Mucosa of stomach (tissue), 1 donor: ENCODE results near the gene ARHGAP9.

ENCODE experiments used
- H3K27me3 ChIP-seq: one replicate; pipeline ENCODE4 v1.7.0; 2013; ENCODE audit warnings: mild to moderate bottlenecking, low read length; ENCODE audit not compliant: control insufficient read depth, insufficient read depth
- H3K36me3 ChIP-seq: one replicate; pipeline ENCODE4 v1.7.0; 2013; ENCODE audit warnings: low read length; ENCODE audit not compliant: control insufficient read depth, insufficient read depth
- H3K4me1 ChIP-seq: one replicate; pipeline ENCODE4 v1.7.0; 2013; ENCODE audit warnings: mild to moderate bottlenecking, low read length; ENCODE audit not compliant: control insufficient read depth, insufficient read depth
- H3K4me3 ChIP-seq: one replicate; pipeline ENCODE4 v1.7.0; 2013; ENCODE audit warnings: low read length
- H3K9ac ChIP-seq: one replicate; pipeline ENCODE4 v1.7.0; 2013; ENCODE audit warnings: mild to moderate bottlenecking, low read length, moderate library complexity
- H3K9me3 ChIP-seq: one replicate; pipeline ENCODE4 v1.7.0; 2013; ENCODE audit warnings: mild to moderate bottlenecking, low read length, moderate library complexity; ENCODE audit not compliant: control insufficient read depth
- donor health status: Pancreatic carcinoma.

ARHGAP9 gene

DNA sequence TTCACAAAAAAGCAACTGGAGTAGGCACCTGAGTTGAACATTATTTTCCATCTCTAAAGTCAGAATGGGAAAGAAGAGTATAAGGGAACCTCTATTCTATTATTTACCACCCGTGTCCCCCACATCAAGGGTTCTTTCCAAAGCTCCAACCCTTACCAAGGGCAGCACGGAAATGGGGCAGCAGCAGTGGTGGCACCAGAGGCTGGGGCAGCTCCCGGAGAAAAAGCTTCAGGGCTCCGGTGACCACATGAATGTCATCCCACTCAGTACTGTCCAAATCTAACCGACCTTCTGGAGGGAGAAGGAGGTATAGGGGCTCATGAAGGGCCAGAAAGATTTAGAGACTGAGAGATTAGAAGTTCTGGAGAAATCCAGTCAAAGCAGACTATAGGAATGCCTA, 5.8 kb downstream of the ARHGAP9 start:
- no peak overlapping the region for H3K4me3 ChIP-seq
- no peaks in the 10 kb centered on the region for H3K36me3 ChIP-seq
- peaks cover 28% of the 10 kb centered on the region for H3K4me1 ChIP-seq
- H3K9me3 ChIP-seq, result no peaks in the 10 kb centered on the region
- H3K27me3 ChIP-seq, result peaks cover 68% of the 10 kb centered on the region
- no peak overlapping the region for H3K9ac ChIP-seq

DNA sequence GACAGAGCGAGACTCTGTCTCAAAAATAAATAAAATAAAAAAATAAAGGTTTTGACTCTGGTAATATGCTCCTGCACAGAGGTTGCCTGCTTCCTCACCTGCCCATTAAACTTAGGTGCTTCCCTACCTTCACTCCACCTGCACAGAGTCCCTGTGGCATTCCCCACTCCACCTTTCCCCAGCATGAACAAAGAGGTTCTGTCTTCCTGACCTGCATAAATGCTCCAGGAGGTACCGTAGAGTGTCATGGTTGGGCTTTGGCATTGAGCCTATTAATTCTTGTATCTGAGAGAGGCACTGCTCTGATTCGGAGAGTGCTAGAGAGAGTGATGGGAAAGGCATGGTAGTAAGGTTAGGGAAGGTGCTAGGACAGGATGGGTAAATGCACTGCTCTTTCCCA, 6.3 kb downstream of the ARHGAP9 start:
- no peak overlapping the region for H3K4me3 ChIP-seq
- no peaks in the 10 kb centered on the region for H3K9me3 ChIP-seq
- H3K36me3 ChIP-seq, result no peaks in the 10 kb centered on the region
- peaks cover 64% of the 10 kb centered on the region for H3K27me3 ChIP-seq
- no peak overlapping the region for H3K9ac ChIP-seq
- H3K4me1 ChIP-seq, result peaks cover 28% of the 10 kb centered on the region

DNA sequence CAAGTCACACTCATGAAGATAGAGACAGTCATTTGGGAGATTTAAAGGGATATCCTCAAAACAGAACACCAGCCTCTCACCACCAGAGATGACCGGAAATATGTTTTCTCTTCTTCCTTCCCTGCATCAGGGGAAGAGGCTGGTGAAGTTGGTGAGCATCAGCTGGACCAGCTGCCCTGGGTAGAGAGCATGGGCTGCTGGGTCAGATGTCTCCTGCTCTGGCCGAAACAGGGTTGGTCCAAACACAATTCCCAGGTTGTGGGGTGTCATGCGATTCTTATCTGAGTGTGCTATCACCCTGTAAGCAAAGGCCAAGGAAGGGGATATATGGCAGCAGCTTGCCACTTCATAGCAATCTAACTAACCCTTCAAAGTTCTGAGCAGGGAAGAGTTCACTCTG, 7.3 kb downstream of the ARHGAP9 start:
- Histone ChIP-seq H3K27me3 (peaks cover 62% of the 10 kb centered on the region), H3K36me3 (no peaks in the 10 kb centered on the region)

DNA sequence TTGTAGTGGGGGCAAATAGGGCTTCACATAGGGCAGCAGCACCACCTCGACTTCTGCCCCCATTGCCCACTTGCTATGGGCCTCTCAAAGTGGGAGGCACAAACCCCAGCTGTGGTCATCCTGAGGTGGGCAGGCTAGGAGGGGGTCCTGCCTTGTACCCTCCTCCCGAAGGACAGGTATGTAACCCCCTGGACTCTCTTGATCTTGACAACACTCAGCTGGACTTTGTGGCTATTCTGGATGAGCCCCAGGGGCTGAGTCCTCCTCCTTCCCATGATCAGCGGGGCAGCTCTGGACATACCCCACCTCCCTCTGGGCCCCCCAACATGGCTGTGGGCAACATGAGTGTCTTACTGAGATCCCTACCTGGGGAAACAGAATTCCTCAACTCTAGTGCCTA, 8.0 kb downstream of the ARHGAP9 start:
- H3K27me3 ChIP-seq, result peaks cover 59% of the 10 kb centered on the region
- H3K4me1 ChIP-seq, result peaks cover 28% of the 10 kb centered on the region
- H3K36me3 ChIP-seq, result no peaks in the 10 kb centered on the region
- no peak overlapping the region for H3K9ac ChIP-seq
- H3K9me3 ChIP-seq, result no peaks in the 10 kb centered on the region
- no peak overlapping the region for H3K4me3 ChIP-seq

More for the DNA sequence above, 7.3 kb downstream of the ARHGAP9 start:
- H3K9ac ChIP-seq, result no peak overlapping the region
- peaks cover 28% of the 10 kb centered on the region for H3K4me1 ChIP-seq
- no peak overlapping the region for H3K4me3 ChIP-seq
- H3K9me3 ChIP-seq, result no peaks in the 10 kb centered on the region

DNA sequence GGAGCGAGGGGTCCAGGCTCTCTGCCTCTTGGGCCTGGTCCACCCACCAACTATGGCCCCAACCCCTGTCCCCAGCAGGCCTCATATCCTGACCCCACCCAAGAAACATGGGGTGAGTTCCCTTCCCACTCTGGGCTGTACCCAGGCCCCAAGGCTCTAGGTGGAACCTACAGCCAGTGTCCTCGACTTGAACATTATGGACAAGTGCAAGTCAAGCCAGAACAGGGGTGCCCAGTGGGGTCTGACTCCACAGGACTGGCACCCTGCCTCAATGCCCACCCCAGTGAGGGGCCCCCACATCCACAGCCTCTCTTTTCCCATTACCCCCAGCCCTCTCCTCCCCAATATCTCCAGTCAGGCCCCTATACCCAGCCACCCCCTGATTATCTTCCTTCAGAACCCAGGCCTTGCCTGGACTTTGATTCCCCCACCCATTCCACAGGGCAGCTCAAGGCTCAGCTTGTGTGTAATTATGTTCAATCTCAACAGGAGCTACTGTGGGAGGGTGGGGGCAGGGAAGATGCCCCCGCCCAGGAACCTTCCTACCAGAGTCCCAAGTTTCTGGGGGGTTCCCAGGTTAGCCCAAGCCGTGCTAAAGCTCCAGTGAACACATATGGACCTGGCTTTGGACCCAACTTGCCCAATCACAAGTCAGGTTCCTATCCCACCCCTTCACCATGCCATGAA, 8.6 kb downstream of the ARHGAP9 start:
- H3K36me3 ChIP-seq, result no peaks in the 10 kb centered on the region
- no peak overlapping the region for H3K4me3 ChIP-seq
- no peak overlapping the region for H3K9ac ChIP-seq
- H3K27me3 ChIP-seq, result peaks cover 54% of the 10 kb centered on the region
- no peaks in the 10 kb centered on the region for H3K9me3 ChIP-seq
- peaks cover 26% of the 10 kb centered on the region for H3K4me1 ChIP-seq

DNA sequence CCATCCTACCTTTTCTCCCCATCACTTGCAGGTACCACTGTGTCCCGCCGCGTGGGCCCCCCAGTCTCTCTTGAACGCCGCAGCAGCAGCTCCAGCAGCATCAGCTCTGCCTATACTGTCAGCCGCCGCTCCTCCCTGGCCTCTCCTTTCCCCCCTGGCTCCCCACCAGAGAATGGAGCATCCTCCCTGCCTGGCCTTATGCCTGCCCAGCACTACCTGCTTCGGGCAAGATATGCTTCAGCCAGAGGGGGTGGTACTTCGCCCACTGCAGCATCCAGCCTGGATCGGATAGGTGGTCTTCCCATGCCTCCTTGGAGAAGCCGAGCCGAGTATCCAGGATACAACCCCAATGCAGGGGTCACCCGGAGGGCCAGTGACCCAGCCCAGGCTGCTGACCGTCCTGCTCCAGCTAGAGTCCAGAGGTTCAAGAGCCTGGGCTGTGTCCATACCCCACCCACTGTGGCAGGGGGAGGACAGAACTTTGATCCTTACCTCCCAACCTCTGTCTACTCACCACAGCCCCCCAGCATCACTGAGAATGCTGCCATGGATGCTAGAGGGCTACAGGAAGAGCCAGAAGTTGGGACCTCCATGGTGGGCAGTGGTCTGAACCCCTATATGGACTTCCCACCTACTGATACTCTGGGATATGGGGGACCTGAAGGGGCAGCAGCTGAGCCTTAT, 9.2 kb downstream of the ARHGAP9 start:
- H3K9me3 ChIP-seq, result no peaks in the 10 kb centered on the region

DNA sequence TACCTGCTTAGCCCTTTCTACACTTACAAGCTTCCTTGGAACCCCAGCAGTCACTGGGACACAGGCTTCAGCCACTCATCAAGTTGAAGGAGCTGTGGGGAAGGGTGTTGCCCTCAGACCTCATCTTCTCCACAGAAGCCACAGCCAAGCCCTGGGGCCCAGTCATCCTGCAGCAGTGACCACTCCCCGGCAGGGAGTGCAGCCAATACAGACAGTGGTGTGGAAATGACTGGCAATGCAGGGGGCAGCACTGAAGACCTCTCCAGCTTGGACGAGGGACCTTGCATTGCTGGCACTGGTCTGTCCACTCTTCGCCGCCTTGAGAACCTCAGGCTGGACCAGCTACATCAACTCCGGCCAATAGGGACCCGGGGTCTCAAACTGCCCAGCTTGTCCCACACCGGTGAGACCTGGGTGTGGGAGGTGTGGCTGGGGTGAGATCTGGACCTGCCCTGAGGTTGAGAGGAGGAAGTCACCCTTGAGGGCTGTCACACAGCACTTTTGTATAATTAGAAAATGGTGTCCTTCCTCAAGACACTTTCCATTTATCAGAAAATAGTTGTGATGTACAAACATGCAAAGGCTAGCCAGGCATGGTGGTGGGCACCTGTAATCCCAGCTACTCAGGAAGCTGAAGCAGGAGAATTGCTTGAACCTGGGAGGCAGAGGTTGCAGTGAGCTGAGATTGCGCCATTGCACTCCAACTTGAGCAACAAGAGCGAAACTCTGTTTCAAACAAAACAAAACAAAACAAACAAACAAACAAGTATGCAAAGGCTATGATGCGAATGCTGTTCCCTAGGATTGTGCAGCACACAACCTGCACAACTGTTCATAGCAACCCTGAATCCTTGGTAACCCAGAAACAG, 10.1 kb downstream of the ARHGAP9 start:
- H3K9me3 ChIP-seq, result no peaks in the 10 kb centered on the region
- H3K4me1 ChIP-seq, result peaks cover 11% of the 10 kb centered on the region
- no peaks in the 10 kb centered on the region for H3K36me3 ChIP-seq
- no peak overlapping the region for H3K4me3 ChIP-seq
- no peak overlapping the region for H3K9ac ChIP-seq
- H3K27me3 ChIP-seq, result peaks cover 49% of the 10 kb centered on the region

More for the DNA sequence above, 9.2 kb downstream of the ARHGAP9 start:
- Histone ChIP-seq H3K4me1 (peaks cover 19% of the 10 kb centered on the region), H3K9ac (no peak overlapping the region), H3K27me3 (peaks cover 51% of the 10 kb centered on the region), H3K36me3 (no peaks in the 10 kb centered on the region), H3K4me3 (no peak overlapping the region)

DNA sequence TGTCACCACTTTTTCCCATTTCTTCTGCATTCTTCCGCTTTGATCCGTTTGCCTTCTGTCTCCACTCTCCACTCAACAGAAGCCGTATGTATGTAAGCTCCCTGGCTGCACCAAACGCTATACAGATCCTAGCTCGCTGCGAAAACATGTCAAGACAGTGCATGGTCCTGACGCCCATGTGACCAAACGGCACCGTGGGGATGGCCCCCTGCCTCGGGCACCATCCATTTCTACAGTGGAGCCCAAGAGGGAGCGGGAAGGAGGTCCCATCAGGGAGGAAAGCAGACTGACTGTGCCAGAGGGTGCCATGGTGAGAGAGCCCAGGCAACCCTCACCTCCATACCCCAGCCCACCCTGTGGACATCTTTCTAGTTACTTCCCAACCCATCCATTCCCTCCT, 11.8 kb downstream of the ARHGAP9 start:
- Histone ChIP-seq H3K9ac (no peak overlapping the region), H3K9me3 (no peaks in the 10 kb centered on the region), H3K4me3 (no peak overlapping the region), H3K4me1 (peaks cover 11% of the 10 kb centered on the region), H3K27me3 (peaks cover 38% of the 10 kb centered on the region), H3K36me3 (no peaks in the 10 kb centered on the region)

DNA sequence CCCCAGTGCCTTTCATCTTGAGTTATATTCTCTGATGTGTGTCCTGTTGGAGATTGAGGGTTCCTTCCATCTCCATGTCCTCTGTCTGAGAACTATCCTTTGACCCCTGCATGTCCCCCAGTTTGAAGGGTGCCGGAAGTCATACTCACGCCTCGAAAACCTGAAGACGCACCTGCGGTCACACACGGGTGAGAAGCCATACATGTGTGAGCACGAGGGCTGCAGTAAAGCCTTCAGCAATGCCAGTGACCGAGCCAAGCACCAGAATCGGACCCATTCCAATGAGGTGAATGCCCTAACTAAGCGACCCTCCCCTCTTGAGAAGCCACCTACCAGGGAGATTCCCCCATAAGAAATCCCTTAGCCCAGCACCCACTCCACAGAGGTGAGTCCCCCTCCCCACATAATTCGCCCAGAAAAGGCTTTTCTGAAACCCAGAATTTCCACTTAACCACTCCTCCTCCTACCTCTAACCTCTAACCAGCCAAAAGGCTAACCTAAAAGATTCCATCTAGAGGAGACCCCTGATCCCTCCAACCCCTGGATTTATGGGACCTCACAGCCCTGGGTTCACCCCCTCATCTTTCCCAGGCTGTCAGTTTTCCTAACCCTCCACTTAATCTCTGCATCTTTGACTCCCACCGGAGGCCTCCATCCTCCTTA, 12.3 kb downstream of the ARHGAP9 start:
- no peak overlapping the region for H3K4me3 ChIP-seq
- no peaks in the 10 kb centered on the region for H3K36me3 ChIP-seq
- H3K9ac ChIP-seq, result no peak overlapping the region
- H3K9me3 ChIP-seq, result no peaks in the 10 kb centered on the region
- H3K4me1 ChIP-seq, result peaks cover 17% of the 10 kb centered on the region
- peaks cover 34% of the 10 kb centered on the region for H3K27me3 ChIP-seq

DNA sequence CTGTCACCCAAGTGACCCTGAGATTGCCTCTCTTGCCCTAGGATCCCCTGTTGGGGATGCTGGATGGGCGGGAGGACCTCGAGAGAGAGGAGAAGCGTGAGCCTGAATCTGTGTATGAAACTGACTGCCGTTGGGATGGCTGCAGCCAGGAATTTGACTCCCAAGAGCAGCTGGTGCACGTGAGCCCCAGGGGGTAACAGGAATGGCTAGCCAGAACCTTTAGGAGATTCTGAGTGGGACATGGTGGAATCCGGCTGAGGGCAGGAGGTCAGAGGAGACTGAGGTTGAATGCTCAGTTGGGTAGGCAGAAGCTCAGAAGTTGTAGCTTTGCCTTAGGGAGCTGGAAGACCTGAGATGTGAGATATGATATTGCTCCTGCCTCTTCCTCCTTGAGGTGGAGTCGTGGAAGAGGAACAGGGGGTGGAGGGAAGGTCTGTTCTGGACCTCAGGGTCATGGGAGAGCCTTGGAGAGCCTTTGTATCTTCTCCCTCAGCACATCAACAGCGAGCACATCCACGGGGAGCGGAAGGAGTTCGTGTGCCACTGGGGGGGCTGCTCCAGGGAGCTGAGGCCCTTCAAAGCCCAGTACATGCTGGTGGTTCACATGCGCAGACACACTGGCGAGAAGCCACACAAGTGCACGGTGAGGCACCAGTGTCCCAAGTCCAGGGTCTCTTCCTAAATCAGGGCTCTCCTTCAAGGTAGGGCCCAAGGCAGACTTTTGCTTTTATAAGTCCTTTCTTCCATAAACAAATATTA, 13.7 kb downstream of the ARHGAP9 start:
- Histone ChIP-seq H3K27me3 (peaks cover 35% of the 10 kb centered on the region), H3K36me3 (no peaks in the 10 kb centered on the region), H3K9ac (no peak overlapping the region), H3K4me3 (no peak overlapping the region), H3K9me3 (no peaks in the 10 kb centered on the region), H3K4me1 (peaks cover 13% of the 10 kb centered on the region)

DNA sequence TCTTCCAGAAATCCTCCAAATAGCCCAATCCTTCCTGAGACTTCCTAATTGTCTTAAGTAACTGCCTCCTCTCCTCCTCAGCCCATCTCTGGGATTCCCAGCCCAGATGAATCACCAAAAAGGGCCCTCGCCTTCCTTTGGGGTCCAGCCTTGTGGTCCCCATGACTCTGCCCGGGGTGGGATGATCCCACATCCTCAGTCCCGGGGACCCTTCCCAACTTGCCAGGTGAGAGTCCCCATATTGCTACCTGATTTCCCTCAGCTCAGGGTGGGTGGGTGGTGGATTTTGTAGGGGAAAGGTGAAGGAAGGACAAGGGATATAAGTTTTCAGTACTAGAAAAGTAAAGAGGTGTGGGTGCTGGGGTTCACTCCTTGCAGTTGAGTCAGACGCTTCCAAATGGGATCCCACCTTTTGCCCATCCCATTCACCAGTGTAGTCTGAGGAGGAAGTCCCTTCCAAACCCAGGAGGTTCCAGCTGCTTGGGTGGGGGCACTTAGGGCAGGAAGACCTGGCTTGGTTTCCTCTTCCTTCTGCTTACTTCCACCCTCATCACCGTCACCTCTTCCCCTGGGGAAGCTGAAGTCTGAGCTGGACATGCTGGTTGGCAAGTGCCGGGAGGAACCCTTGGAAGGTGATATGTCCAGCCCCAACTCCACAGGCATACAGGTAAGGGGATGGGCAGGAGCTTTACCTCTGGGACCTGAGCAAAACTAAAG, 14.5 kb downstream of the ARHGAP9 start:
- Histone ChIP-seq H3K9me3 (no peaks in the 10 kb centered on the region), H3K9ac (no peak overlapping the region), H3K36me3 (no peaks in the 10 kb centered on the region), H3K27me3 (peaks cover 42% of the 10 kb centered on the region), H3K4me3 (no peak overlapping the region), H3K4me1 (peaks cover 11% of the 10 kb centered on the region)
